NCI-H128 (cell line): ENCODE data around the gene SLC11A1.

Source experiments
- DNase-seq: peaks from one replicate; lab custom pipeline; 2025; ENCODE audit not compliant: unreplicated experiment; lab: John Stamatoyannopoulos, UW

The SLC11A1 gene

GRCh38 chr2:218381916-218382366 lies at the start of gene SLC11A1:
Gene SLC11A1 (plus strand): TSS chr2:218382273. CDS start chr2:218382369, 96 bp downstream.
- DNase-seq: no peak

GRCh38 chr2:218332288-218332687 lies 49.8 kb upstream of the SLC11A1 start:
- no peak for DNase-seq

GRCh38 chr2:218332920-218333645 lies 49.0 kb upstream of the SLC11A1 start:
- no peak for DNase-seq

GRCh38 chr2:218334531-218334930 lies 47.5 kb upstream of the SLC11A1 start:
- no peak for DNase-seq

- no peak for DNase-seq
These were observed 41.4 kb upstream of the SLC11A1 start for GRCh38 chr2:218340656-218341055.

- DNase-seq: no peak
These were observed 40.7 kb upstream of the SLC11A1 start for GRCh38 chr2:218341381-218341780.

GRCh38 chr2:218342837-218343236 lies 39.2 kb upstream of the SLC11A1 start:
- no peak for DNase-seq

- no peak for DNase-seq
These were observed 38.5 kb upstream of the SLC11A1 start for GRCh38 chr2:218343591-218343990.

GRCh38 chr2:218344090-218344754 lies 37.9 kb upstream of the SLC11A1 start:
- no peak for DNase-seq

GRCh38 chr2:218344755-218345417 lies 37.2 kb upstream of the SLC11A1 start:
- no peak for DNase-seq

GRCh38 chr2:218345491-218346236 lies 36.4 kb upstream of the SLC11A1 start:
- DNase-seq: no peak

- DNase-seq: no peak
These were observed 34.9 kb upstream of the SLC11A1 start for GRCh38 chr2:218347172-218347571.

- no peak for DNase-seq
These were observed 28.0 kb upstream of the SLC11A1 start for GRCh38 chr2:218354045-218354444.

- no peak for DNase-seq
These were observed 27.1 kb upstream of the SLC11A1 start for GRCh38 chr2:218354850-218355443.

- DNase-seq: no peak
These were observed 24.6 kb upstream of the SLC11A1 start for GRCh38 chr2:218357236-218358177.

- DNase-seq: no peak
These were observed 21.6 kb upstream of the SLC11A1 start for GRCh38 chr2:218360453-218360852.

- no peak for DNase-seq
These were observed 19.5 kb upstream of the SLC11A1 start for GRCh38 chr2:218362606-218363005.

GRCh38 chr2:218363736-218364135 lies 18.3 kb upstream of the SLC11A1 start:
- DNase-seq: no peak

GRCh38 chr2:218364196-218364595 lies 17.9 kb upstream of the SLC11A1 start:
- no peak for DNase-seq
